Measurements from ENCODE around the gene KCNN3. TPM values are rescaled to one million over a fixed set of nuclear protein-coding genes. Genes with fewer than 3 reads are reported as not detected.

KCNN3 gene
- total and polyA plus RNA-seq, 2 of the 8 experiments (the other 6 are each of a cell fraction or from before 2014, with no cell fraction given) = 2.8 to 3.7 TPM

DNA sequence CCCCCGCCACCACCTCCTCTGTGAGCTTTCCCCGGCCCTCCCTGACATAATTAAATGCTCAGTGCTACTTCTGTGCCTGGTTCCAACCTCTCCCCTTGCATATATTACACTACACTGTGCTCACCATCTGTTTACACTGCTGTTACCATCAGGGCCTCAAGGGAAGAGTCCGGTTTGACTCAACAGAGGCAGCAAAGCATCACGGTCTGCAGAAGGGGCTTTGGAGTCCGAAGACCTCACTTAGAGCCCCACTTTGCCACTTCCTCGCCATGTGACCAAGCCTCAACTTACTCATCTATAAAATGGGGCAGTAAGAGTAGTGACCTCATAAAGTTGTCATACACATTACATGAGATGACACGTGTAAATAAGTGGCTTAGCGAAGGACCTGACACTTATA, 27.4 kb downstream of the KCNN3 start (continued):
- TF ChIP-seq CHD2 (IDR thresholded peaks at IDR 0.05; ENCODE audit: low read length) = no peak
- TF ChIP-seq, protein P1, sequence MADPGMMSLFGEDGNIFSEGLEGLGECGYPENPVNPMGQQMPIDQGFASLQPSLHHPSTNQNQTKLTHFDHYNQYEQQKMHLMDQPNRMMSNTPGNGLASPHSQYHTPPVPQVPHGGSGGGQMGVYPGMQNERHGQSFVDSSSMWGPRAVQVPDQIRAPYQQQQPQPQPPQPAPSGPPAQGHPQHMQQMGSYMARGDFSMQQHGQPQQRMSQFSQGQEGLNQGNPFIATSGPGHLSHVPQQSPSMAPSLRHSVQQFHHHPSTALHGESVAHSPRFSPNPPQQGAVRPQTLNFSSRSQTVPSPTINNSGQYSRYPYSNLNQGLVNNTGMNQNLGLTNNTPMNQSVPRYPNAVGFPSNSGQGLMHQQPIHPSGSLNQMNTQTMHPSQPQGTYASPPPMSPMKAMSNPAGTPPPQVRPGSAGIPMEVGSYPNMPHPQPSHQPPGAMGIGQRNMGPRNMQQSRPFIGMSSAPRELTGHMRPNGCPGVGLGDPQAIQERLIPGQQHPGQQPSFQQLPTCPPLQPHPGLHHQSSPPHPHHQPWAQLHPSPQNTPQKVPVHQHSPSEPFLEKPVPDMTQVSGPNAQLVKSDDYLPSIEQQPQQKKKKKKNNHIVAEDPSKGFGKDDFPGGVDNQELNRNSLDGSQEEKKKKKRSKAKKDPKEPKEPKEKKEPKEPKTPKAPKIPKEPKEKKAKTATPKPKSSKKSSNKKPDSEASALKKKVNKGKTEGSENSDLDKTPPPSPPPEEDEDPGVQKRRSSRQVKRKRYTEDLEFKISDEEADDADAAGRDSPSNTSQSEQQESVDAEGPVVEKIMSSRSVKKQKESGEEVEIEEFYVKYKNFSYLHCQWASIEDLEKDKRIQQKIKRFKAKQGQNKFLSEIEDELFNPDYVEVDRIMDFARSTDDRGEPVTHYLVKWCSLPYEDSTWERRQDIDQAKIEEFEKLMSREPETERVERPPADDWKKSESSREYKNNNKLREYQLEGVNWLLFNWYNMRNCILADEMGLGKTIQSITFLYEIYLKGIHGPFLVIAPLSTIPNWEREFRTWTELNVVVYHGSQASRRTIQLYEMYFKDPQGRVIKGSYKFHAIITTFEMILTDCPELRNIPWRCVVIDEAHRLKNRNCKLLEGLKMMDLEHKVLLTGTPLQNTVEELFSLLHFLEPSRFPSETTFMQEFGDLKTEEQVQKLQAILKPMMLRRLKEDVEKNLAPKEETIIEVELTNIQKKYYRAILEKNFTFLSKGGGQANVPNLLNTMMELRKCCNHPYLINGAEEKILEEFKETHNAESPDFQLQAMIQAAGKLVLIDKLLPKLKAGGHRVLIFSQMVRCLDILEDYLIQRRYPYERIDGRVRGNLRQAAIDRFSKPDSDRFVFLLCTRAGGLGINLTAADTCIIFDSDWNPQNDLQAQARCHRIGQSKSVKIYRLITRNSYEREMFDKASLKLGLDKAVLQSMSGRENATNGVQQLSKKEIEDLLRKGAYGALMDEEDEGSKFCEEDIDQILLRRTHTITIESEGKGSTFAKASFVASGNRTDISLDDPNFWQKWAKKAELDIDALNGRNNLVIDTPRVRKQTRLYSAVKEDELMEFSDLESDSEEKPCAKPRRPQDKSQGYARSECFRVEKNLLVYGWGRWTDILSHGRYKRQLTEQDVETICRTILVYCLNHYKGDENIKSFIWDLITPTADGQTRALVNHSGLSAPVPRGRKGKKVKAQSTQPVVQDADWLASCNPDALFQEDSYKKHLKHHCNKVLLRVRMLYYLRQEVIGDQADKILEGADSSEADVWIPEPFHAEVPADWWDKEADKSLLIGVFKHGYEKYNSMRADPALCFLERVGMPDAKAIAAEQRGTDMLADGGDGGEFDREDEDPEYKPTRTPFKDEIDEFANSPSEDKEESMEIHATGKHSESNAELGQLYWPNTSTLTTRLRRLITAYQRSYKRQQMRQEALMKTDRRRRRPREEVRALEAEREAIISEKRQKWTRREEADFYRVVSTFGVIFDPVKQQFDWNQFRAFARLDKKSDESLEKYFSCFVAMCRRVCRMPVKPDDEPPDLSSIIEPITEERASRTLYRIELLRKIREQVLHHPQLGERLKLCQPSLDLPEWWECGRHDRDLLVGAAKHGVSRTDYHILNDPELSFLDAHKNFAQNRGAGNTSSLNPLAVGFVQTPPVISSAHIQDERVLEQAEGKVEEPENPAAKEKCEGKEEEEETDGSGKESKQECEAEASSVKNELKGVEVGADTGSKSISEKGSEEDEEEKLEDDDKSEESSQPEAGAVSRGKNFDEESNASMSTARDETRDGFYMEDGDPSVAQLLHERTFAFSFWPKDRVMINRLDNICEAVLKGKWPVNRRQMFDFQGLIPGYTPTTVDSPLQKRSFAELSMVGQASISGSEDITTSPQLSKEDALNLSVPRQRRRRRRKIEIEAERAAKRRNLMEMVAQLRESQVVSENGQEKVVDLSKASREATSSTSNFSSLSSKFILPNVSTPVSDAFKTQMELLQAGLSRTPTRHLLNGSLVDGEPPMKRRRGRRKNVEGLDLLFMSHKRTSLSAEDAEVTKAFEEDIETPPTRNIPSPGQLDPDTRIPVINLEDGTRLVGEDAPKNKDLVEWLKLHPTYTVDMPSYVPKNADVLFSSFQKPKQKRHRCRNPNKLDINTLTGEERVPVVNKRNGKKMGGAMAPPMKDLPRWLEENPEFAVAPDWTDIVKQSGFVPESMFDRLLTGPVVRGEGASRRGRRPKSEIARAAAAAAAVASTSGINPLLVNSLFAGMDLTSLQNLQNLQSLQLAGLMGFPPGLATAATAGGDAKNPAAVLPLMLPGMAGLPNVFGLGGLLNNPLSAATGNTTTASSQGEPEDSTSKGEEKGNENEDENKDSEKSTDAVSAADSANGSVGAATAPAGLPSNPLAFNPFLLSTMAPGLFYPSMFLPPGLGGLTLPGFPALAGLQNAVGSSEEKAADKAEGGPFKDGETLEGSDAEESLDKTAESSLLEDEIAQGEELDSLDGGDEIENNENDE (IDR thresholded peaks at IDR 0.05; ENCODE audit: insufficient replicate concordance, low read length) = no peak
- TF ChIP-seq SP2 (IDR thresholded peaks at IDR 0.05; ENCODE audit: low read length) = no peak
- TF ChIP-seq PHF8 (conservative IDR thresholded peaks at IDR 0.05; ENCODE audit: low read depth, low read length) = no peak
- no peak for TF ChIP-seq POLR2AphosphoS5 (IDR thresholded peaks at IDR 0.05; ENCODE audit: low read depth, low read length)
